CD4-positive, alpha-beta T cell treated with Interleukin-15 for 1 hour (primary cell): ENCODE results near the gene SEPTIN2.
"Not testable (repeated sequence)": the region's sequence is repeated elsewhere in the genome, so short reads cannot be mapped to it uniquely, and the experiment has no call there.

Experiments used
- DNase-seq: peaks from one replicate; pipeline ENCODE4 v3.0.0-alpha.2; 2020

The SEPTIN2 gene

GRCh38 chr2:241315093-241315878 lies 439 bp upstream of the SEPTIN2 start, which contains the start of gene HDLBP:
Gene HDLBP, minus strand, starts transcription at chr2:241315672. Its CDS starts 48,803 bp downstream, at chr2:241266869.
- DNase-seq: peak; percentile 100

GRCh38 chr2:241316825-241317224 lies 1.1 kb downstream of the SEPTIN2 start:
- no peak for DNase-seq

- DNase-seq: no peak
Observed at GRCh38 chr2:241317391-241317790, 1.7 kb downstream of the SEPTIN2 start.

GRCh38 chr2:241318830-241319229 lies 3.1 kb downstream of the SEPTIN2 start:
- not testable (repeated sequence) for DNase-seq

GRCh38 chr2:241320394-241320793 lies 4.7 kb downstream of the SEPTIN2 start:
- no peak for DNase-seq

- DNase-seq: no peak
Observed at GRCh38 chr2:241321033-241321432, 5.3 kb downstream of the SEPTIN2 start.

- no peak for DNase-seq
Observed at GRCh38 chr2:241321886-241322285, 6.2 kb downstream of the SEPTIN2 start.

GRCh38 chr2:241323778-241324177 lies 8.1 kb downstream of the SEPTIN2 start:
- no peak for DNase-seq

GRCh38 chr2:241324775-241325174 lies 9.1 kb downstream of the SEPTIN2 start:
- DNase-seq: no peak

- DNase-seq: no peak
Observed at GRCh38 chr2:241325257-241325656, 9.5 kb downstream of the SEPTIN2 start.

- DNase-seq: no peak
Observed at GRCh38 chr2:241329669-241330615, 14.2 kb downstream of the SEPTIN2 start.

GRCh38 chr2:241330616-241330981 lies 14.9 kb downstream of the SEPTIN2 start:
- no peak for DNase-seq

- DNase-seq: no peak
Observed at GRCh38 chr2:241334813-241335212, 19.1 kb downstream of the SEPTIN2 start.

GRCh38 chr2:241339839-241340630 lies 24.3 kb downstream of the SEPTIN2 start:
- no peak for DNase-seq

- no peak for DNase-seq
Observed at GRCh38 chr2:241340631-241341163, 25.0 kb downstream of the SEPTIN2 start.

- no peak for DNase-seq
Observed at GRCh38 chr2:241344925-241345651, 29.4 kb downstream of the SEPTIN2 start.

- DNase-seq: no peak
Observed at GRCh38 chr2:241349941-241350340, 34.2 kb downstream of the SEPTIN2 start.

GRCh38 chr2:241350530-241350877 lies 34.8 kb downstream of the SEPTIN2 start:
- no peak for DNase-seq

- DNase-seq: no peak
Observed at GRCh38 chr2:241350878-241351639, 35.3 kb downstream of the SEPTIN2 start.

- DNase-seq: no peak
Observed at GRCh38 chr2:241351640-241352031, 35.9 kb downstream of the SEPTIN2 start.

- DNase-seq: no peak
Observed at GRCh38 chr2:241352227-241352626, 36.5 kb downstream of the SEPTIN2 start.
